Stimulated activated CD4-positive, alpha-beta T cell treated with anti-CD3 and anti-CD28 coated beads, Interleukin-4, amount 100 ng/mL, for 4 hours (primary cell): ENCODE results near the gene LRP1B.

Source experiments
- DNase-seq, 2 experiments: peaks; one replicate each; pipeline ENCODE4 v3.0.0-alpha.2; 2020

LRP1B gene

DNA sequence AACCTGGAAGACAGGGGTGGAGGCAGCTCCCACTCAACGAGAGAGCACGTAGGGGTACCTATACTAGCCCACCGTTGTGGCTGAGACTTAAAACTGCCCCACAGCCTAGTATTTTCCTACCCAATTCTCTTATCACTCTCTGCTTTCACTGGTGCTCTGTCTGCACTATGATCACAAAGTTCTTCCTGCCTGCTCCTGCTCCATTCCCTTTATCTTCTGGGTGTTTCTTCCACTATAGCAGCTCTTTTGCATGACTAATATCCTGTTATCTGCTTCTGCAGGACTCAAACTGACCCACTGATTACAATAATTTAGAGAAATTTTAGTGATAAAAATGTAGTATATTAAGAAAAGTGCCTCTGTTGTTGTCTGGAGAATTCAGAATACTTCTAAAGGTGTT lies 184.8 kb downstream of the LRP1B start:
- no peak for DNase-seq

DNA sequence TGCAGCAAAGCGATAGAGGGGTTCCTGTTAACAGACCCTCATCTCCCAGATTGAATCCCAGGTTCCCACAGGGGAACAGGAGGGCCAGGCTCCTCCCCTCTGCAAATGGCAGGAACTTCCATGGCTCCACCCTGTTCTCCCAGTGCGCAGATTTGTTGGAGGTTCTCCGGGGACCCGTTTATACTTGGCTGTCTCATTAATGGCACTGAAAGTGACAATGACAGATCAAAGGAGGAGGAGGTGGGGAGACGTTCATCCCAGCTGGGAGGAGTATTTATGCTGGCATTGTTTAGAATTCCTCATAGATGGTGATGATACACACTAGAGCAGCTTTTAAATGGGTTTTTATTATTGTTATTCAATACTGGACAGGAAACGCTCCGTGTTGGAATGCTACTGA lies 186.9 kb downstream of the LRP1B start:
- no peak for DNase-seq

DNA sequence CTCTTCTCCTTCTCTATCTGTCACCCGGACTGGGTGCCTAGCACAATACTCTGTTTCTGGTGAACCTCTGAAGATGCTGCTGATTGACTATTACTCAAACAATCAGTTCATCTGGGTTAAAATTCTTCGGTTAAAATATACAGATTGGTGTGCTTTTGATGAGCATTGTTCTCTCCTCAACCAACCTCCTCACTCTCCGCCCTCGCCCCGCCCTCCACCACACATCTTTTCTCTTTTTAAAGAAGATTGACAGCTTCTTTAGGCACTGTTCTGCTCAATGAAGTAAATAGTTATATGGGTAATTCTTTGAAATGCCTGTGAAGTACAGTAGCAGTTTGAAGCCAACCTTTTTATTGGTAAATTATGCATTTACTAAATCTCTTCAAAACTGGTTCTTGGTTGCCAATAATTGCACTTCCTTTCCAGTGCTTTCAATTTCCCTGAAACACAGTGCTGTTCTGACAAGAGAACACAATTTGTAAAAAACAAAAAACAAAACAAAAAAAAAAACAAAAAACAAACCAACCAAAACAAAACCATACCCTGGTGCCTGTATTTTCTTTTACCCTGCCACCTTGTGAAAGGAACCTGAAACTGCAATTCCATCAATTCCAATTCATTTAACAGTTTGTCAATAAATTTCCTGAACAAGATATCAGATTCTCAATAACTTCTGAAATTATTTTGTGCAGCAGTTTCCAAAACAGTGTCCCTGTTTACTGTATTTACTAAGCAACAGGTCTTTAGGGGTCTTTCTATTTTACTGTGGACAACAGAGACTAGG lies 188.6 kb downstream of the LRP1B start:
- DNase-seq = no peak

DNA sequence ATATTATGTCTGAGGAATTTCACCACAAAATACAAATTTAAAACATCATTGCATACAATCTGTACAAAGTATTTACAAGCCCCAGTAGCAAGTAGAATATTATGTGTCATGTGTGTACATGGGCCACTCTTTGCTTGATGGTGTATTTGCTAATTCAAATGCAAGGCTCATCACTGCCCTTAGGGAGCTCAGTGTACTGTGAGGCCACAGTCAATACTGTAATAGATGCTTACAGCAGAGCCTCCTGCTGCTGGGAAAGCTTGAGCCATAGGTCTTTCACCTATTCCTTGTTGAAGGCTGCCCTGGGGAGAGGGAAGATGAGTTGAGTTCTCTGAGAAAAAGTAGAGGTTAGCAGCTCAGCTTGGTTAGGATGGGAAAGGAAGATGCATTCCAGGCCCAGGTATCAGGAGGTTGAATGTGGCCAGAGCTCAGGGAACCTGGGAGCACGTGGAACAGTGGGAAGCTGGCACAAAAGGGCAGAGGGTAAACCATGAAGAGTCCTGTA lies 189.6 kb downstream of the LRP1B start:
- DNase-seq = no peak

DNA sequence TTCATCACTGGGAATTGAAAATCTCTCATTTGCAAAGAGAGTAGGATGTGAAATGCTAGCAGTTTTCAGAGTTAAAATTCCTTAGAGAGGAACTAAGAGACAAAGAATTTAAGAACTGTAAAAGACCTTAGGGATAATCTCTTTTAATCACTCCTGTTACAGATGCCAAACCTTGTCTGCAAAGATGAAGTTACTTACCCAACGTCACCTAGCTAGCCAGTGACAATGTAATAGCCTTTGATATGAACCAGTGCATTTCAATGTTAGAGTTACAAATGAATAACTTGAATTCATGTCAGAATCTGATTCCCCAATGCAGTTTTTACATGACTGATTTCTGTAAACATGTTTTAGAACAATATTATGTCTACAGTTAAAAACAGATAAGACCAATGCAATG lies 190.1 kb downstream of the LRP1B start:
- no peak for DNase-seq

DNA sequence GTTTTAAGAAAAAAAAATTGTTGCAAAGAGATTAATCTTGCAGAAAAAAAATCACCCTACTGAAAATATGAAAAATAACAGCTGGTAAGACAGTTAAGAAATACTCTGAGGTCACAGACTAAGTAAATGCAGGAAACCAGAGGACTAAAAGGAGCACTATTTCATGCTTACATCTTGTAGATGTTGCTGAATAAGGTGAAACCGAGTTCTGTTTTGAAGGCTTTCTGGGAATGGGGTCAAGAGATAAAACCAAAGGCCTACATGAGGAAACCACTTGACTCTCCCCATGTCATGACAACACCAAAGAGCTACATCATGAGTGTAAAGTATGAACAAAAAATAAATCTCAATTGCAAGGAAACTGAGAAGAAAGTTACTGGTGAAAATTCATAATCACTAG lies 197.6 kb downstream of the LRP1B start:
- no peak for DNase-seq

DNA sequence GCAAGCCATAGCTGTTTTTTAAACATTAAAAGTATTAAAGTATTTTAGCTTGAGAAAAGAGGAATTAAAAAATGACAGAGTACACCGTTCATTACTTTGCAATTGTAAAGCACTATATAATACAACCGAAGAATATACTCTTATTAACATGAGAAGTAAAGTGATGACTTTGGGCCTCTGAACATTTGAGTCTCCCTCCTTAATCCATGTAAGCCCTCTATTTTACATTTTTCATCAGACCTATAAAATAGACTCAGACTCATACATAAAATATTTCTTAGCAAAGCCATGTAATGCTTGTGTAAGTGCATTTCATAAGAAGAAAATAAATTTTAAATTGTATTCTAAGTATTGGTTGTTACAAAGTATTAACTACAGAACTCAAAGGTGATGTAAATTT lies 198.6 kb downstream of the LRP1B start:
- no peak for DNase-seq

DNA sequence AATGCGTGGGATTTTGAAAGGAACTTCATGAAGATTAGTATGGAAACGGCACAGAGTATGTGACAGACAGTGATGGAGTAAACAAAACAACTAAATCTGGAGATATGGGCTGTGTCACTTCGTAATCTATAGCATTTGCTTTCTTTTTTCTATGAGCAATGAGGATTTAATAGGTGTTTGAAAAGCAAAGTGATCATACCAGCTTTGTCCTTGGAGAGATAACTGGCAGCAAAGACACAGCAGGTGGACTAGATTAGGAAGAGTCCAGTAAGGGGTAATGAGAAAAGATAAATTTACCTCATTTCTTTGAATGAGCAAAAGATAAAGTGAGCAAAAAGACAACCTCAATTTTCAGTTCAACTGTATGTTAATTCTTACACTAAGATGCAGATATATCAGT lies 199.0 kb downstream of the LRP1B start:
- DNase-seq = no peak

DNA sequence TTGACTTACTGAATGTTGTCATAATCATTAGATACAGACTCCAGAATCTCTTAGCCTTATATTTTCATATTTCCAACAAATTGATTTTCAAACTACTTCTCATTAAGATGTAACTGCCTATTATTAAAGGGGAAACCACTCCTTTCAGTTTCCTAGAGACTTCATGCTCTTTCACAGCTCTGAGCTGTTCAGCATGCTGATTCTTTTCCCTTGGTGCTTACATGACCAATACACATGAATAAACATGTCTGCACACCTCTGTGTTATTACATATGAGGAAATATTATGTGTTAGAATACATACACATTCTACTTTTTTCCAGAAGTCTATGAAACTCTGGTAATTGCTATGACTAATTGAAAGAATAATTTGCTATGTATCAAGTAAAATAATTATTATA lies 200.0 kb downstream of the LRP1B start:
- no peak for DNase-seq

DNA sequence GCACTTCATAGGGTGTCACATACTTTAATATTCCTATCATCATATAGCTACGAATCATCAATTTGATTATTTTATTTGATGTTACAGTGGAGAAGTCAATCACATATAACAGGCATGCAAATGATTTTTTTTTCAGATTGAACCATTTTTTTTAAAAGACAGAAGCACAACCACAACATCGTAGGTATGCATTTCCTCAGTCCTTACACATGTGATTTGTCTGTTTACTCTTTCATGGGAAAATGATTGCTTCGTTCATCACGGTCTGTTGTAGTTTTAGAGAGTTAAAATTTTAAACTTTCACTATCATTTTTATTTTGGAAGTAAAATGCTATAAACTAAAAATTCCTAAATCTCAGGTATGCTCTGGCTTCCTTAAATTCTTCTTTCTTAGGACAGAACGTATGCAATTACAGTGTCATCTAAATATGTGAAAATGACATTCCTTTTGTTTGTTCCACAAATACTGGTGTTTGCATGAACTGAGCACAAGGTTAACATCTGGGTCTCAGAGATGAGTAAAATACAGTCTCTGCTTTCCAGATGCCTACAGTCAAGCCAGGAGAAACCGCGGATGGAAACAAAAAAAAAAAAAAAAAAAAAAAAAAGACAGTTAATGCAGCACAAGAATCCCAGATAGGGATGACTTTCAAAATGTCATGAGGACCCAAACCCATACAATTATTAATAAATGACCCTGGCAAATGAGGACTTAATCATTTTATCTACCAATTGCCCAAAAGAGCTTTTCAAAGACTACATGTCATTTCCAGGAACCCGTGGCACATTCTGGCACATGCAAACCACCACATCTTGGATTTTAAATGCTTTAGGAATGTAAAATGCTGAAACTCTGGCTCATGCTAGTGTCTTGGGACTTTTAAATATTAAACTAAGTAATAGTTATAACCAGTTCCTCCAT lies 201.2 kb downstream of the LRP1B start:
- no peak for DNase-seq

DNA sequence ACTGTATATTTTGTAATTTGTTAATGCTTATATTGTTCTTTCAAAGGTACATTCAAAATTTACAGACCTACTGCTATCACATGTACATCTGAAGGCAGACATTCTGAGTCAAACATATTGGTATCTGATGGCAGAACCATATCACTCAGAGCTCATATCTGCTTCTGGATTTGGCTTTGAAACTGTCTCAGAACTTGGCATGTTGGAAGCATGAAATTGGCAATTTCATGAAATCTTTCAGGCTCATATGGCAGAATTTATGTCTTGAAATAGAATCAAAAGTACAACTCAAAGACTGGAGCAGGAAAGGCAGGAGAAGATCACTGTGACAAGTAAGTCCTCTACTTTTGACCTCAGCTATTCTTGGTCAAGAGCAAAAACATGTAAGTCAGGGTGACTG lies 202.3 kb downstream of the LRP1B start:
- no peak for DNase-seq

DNA sequence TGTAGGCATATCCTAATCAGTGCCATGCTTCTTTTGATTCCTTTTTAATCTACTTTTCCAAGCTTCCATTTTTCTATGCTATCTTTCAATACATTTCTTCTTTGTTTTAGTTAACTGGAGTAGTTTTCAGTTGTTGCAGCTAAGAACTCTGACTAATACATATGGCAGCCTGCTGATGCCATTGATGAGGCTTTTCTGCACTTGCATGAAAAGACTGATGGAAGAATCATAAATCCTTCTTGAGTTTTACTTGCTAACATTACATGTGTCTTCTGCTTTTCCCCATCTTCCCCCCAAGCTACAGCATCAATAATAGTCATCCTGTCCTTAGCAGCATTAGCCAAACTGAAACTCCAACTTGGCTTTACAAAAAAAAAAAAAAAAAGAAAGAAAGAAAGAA lies 203.3 kb downstream of the LRP1B start:
- DNase-seq = no peak

DNA sequence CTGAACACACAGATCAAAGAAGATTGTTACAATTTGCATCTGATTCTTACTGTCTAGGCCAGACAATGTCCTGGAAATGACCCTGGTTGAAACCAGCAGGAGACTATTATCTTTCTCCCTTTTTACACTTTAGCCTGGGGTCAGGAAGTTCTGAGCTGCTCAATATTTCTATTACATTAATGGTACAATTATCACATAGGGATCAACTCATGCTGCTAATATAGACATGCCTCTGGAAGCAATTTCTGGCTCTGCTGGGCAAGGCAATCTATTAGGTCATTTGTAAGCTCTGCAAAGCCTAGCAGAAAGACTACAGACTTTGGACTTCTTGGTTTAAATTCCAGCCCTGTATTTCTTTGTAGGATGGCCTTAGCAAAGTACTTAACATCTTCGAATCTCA lies 205.3 kb downstream of the LRP1B start:
- no peak for DNase-seq

DNA sequence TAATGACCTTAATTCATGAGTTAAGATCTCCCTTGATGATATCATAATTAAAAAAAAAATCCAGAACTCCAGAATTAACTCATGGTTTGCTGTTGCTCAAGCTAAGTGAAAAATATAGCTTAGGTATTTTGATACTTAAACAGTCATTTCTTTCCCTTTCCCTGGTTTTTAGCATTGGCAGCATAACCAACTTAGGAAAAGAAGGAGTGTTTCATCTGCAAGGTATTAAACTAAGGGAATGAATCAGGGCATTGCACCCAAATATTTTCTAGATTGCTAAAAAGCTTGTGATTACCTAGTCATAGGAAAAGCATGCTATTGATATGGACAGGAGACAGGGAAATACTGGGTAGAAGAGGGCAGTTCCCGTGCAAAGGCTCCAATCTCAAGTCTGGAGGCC lies 207.2 kb downstream of the LRP1B start:
- no peak for DNase-seq

DNA sequence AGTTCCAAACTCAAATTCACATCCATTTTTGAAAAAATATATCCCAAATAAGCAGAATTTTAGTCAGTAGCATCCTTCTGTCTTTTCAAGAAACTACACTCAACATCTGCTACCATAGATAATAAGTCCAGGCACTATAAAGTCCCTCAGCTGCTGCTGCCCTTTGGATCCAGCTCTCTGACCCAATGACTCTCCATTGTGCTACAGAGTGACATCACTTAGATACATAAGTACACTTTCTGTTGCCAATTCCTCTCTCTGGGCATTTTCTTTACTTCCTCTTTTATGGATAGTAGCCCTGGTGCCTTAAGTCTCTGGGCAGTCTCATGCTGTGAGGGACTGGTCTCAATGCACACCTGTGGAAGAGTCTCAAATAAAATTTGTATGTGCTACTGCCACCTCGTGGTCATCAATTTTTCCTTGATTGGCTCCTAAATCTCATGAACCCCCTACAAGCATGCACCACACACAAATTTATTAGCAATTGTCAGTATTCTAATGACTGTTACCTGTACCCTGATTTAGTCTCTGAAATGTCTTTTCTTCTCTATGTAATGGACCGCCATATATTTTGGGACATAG lies 219.2 kb downstream of the LRP1B start:
- no peak for DNase-seq

DNA sequence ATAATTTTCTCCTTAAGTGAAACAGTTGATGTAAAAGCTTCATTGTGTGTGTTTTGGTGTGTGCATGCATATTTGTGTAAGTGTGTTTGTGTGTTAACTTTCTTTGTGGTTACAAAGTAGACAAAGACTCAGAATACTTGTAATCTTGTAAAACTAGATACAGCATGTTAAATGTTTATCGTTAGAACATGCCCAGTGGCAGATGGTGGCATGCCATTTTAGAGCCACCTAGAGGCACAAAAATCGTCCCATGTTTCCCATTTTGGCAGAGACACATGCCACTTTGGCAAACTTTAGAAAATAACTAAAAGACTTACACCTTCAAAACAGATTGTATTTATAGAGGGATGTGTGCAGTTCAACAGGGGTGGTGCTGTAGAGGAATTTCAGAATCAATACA lies 224.1 kb downstream of the LRP1B start:
- no peak for DNase-seq

DNA sequence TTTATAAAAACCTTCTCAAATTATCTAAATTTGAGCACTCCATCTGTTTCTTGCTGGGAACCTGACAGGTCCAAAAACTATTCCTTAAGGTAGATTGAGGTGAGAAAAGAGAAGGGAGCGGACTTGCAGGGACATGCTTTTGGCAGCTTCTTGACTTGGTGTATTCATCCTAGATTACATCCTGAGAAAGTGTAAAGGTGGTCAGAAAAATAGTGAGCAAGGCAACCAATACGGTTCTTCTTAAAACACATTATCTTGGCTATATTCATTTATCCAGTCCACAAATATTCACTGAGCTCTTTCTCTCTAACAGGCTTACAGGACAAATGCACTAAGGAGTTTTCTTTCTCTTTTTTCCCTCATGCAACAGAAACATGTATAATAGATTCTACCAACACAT lies 230.0 kb downstream of the LRP1B start:
- no peak for DNase-seq

DNA sequence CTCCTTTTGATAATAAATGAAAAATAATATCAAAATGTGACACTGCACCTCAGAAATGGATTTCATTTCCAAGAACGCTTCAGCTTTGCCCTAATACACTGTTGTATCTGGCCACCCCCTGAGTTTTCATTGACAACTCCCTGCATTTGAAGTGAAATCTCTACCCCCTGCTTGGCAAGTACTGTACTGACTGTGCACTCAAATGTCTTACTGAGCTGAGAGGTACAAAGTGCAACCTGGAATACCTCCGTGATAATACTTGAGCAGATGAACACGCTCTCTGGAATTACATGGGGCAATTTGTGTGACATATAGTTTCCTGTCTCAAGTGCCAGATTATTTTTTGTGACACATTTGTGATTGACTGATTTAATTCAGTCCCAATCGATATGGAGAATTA lies 231.1 kb downstream of the LRP1B start:
- no peak for DNase-seq

DNA sequence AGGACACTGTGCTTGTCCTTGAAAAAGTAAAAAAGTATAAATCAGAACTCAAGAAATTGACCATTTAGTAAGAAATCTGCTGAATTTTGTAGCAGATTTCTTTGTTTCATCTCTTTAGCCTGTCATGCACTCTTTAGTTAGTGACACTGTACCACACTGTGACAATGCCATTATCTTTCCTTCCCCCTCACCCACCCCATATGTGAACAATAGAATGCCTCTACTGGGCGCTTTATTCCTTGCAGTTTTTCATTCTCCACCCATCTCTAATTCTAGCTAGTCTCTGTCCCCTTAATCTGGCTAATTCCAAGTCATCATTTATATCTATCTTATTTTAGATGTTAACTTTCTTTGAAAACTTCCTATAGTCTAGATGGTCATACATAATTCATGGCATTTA lies 241.0 kb downstream of the LRP1B start:
- DNase-seq = no peak

DNA sequence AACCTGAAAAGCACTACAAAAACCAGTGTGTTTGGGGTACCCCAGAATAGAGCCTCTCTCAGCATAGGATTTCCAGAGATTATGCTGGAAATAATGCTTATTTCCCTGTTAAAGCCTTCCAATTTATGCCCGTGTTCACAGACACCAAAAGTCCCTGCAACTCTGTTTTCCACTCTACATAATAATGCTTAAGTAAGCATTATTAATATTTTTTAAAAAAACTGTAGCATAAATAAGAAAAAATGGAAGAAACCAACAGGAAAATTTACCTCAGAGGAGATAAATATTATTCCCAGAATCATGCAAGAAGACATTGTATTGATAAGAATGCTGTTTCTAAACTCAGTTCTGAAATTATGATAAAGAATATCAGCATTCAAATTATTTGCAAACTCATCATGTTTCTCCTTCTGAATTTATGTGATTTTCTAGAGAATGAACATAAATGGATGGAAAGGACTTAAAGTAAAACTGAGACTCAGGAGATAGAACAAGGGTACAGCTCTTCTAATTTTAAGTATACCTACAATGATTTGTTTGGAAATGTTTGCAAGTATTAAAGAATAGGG lies 241.7 kb downstream of the LRP1B start:
- DNase-seq = no peak

DNA sequence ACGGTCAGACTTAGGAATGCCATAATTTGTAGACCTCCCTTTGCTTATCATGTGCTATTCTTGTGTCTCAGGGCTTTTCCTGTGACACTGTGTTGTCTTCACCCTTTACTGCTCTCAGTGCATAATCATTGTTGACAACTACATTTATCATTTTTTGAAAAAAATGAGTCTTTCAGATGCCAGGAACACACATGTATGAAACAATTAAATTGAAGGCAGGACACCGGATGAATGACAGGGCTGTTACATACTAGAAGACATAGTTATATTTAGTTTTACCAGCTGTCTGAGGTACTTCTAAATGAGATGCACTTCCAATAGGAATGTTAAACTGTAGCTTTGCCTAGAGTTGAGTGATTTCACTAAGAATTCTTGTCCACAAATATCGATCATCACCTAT lies 243.5 kb downstream of the LRP1B start:
- DNase-seq = no peak

DNA sequence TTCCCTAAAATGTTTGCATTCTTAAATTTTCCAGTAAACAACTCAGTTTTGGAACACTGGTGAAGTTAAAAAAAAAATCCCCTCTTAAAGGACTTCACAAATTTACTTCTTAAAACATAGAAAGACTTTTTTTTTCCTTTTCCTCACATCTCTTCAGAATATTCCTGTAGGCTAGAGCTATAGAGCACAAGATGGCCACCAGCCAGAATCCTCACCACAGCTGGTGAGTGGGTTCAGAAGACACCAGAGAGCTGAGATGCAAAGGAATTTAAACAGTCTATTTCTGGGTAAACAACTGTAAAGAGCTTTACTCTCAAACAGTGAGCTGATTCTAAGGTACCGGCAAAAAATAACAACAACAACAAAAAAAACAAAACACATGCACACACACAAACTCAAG lies 252.8 kb downstream of the LRP1B start:
- no peak for DNase-seq

DNA sequence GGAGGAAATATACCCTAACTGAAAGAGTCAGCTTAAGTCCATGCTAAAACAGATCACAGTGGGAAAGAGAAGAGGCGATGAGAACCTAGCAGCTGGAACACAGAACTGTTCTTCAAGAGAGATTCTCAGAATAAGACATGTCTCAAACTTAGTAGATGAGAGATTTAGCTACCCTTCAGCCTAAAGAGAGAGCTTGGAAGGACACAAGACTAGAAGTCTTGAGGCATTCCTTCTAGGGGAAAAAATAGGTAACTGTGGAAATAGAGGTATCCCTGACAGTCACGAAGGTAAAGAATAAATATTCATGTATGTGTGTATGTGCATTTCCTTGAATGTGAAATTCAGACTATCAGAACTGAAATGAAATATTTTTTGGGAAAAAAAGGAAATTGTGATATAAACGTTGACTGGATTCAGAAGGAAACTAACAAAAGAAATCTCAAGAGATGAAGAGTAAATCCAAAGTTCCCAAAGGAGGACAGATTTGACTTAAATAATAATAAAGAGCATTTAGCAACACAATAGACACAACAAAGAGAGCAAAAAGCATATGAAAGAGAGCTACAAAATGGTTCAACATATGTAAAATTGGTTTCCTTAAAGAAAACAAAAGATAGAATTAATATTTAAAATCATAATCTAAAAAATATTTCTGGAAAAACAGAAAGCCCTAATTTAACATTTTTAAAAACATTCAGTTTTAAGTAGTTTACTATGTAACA lies 258.7 kb downstream of the LRP1B start:
- DNase-seq = no peak
